ENCODE measurements around the gene AKT3.

AKT3 gene

GRCh38 chr1:243726806-243727502 is 123.1 kb downstream of the AKT3 start:
- DNase-seq (ENCODE audit: low read depth, low spot score): no peak
- CTCF ChIA-PET: interaction anchor here (1.2 kb wide), 1 partner anchor 15 kb away, joined by 3 read pairs; no protein-coding TSS in a partner anchor
- POLR2A ChIA-PET: no interaction called here
- no peak for TF ChIP-seq CTCF (IDR thresholded peaks at IDR 0.05; ENCODE audit: insufficient read depth, low read length, missing control alignments)
- H3K4me3 ChIP-seq (ENCODE audit: low read depth, low read length): no peak overlapping the region

- POLR2A ChIA-PET: no interaction called here
- no peak overlapping the region for H3K4me3 ChIP-seq (ENCODE audit: low read depth, low read length)
- no peak for DNase-seq (ENCODE audit: low read depth, low spot score)
- CTCF ChIA-PET: interaction anchor here (0.9 kb wide), 1 partner anchor 12 kb away, joined by 3 read pairs; no protein-coding TSS in a partner anchor
- no peak for TF ChIP-seq CTCF (IDR thresholded peaks at IDR 0.05; ENCODE audit: insufficient read depth, low read length, missing control alignments)
These were observed 124.2 kb downstream of the AKT3 start for GRCh38 chr1:243725846-243726245.

GRCh38 chr1:243725075-243725474 is 125.0 kb downstream of the AKT3 start:
- H3K4me3 ChIP-seq (ENCODE audit: low read depth, low read length): no peak overlapping the region
- TF ChIP-seq CTCF (IDR thresholded peaks at IDR 0.05; ENCODE audit: insufficient read depth, low read length, missing control alignments): no peak
- ChIA-PET CTCF (interaction anchor here (1.1 kb wide), 1 partner anchor 15 kb away, joined by 3 read pairs; no protein-coding TSS in a partner anchor), POLR2A (no interaction called here)
- no peak for DNase-seq (ENCODE audit: low read depth, low spot score)

GRCh38 chr1:243723458-243724043 is 126.5 kb downstream of the AKT3 start:
- no peak for DNase-seq (ENCODE audit: low read depth, low spot score)
- no peak overlapping the region for H3K4me3 ChIP-seq (ENCODE audit: low read depth, low read length)
- POLR2A ChIA-PET: no interaction called here

GRCh38 chr1:243723050-243723449 is 127.0 kb downstream of the AKT3 start:
- ChIA-PET POLR2A (no interaction called here), CTCF (interaction anchor here (1.2 kb wide), 1 partner anchor 25 kb away, joined by 3 read pairs; no protein-coding TSS in a partner anchor)
- TF ChIP-seq CTCF (IDR thresholded peaks at IDR 0.05; ENCODE audit: insufficient read depth, low read length, missing control alignments): no peak
- no peak for DNase-seq (ENCODE audit: low read depth, low spot score)
- no peak overlapping the region for H3K4me3 ChIP-seq (ENCODE audit: low read depth, low read length)

More at GRCh38 chr1:243723458-243724043, 126.5 kb downstream of the AKT3 start:
- no peak for TF ChIP-seq CTCF (IDR thresholded peaks at IDR 0.05; ENCODE audit: insufficient read depth, low read length, missing control alignments)
- CTCF ChIA-PET: interaction anchor here (1.2 kb wide), 1 partner anchor 25 kb away, joined by 3 read pairs; no protein-coding TSS in a partner anchor

GRCh38 chr1:243719476-243719875 is 130.6 kb downstream of the AKT3 start:
- H3K4me3 ChIP-seq (ENCODE audit: low read depth, low read length): no peak overlapping the region
- POLR2A ChIA-PET: no interaction called here
- DNase-seq (ENCODE audit: low read depth, low spot score): no peak
- no peak for TF ChIP-seq CTCF (IDR thresholded peaks at IDR 0.05; ENCODE audit: insufficient read depth, low read length, missing control alignments)
- CTCF ChIA-PET: no interaction called here

Data from AG04449 (cell line).